Type B pancreatic cell (in vitro differentiated cells): ENCODE measurements around the gene HPSE2. TPM values are rescaled to one million over a fixed set of nuclear protein-coding genes. Genes with fewer than 3 reads are reported as not detected.
A peak's percentile ranks its signal among the peaks of the same experiment; 100 is the strongest.

Experiments used
- DNase-seq: peaks from one replicate; pipeline ENCODE4 v3.0.0; 2021; ENCODE audit warnings: mixed read lengths; ENCODE audit not compliant: unreplicated experiment; ENCODE audit errors: extremely low spot score
- H3K27ac Mint-ChIP-seq: 2 replicates; pipeline ENCODE4 v1.8.0; 2021; ENCODE audit warnings: mild to moderate bottlenecking, mixed read lengths
- H3K27me3 Mint-ChIP-seq: 2 replicates; pipeline ENCODE4 v1.8.0; 2021; ENCODE audit warnings: mixed read lengths
- H3K36me3 Mint-ChIP-seq: 2 replicates; pipeline ENCODE4 v1.8.0; 2021; ENCODE audit warnings: mixed read lengths
- H3K4me1 Mint-ChIP-seq: one replicate; pipeline ENCODE4 v1.8.0; 2021; ENCODE audit warnings: mixed read lengths; ENCODE audit not compliant: unreplicated experiment
- H3K4me3 Mint-ChIP-seq: 2 replicates; pipeline ENCODE4 v1.8.0; 2021; ENCODE audit warnings: mild to moderate bottlenecking, mixed read lengths
- H3K9me3 Mint-ChIP-seq: 2 replicates; pipeline ENCODE4 v1.8.0; 2021; ENCODE audit warnings: mixed read lengths
- CTCF ChIP-seq: fragments of 200-600 bp; sonication (generic); conservative IDR thresholded peaks from 2 replicates; pipeline ENCODE4 v1.5.0; 2021; ENCODE audit warnings: antibody characterized with exemption, mild to moderate bottlenecking
- total RNA-seq: library from RNA; stranded (reverse); gene quantifications from 2 replicates; pipeline ENCODE4 v1.2.1, GENCODE V29; 2021; ENCODE audit warnings: low replicate concordance

HPSE2 gene
- total RNA-seq, 1 donor from 2014 or later: 19.8 TPM

- H3K36me3 Mint-ChIP-seq: no peaks in the 10 kb centered on the region
- no peak for TF ChIP-seq CTCF
- peak overlapping the region; percentile 95 for H3K4me3 Mint-ChIP-seq
- H3K4me1 Mint-ChIP-seq: peaks cover 31% of the 10 kb centered on the region
- peaks cover 25% of the 10 kb centered on the region for H3K27me3 Mint-ChIP-seq
- H3K27ac Mint-ChIP-seq: peak overlapping the region; percentile 80
- DNase-seq: no peak
- H3K9me3 Mint-ChIP-seq: no peaks in the 10 kb centered on the region
Measured at GRCh38 chr10:98466861-98467505, 768.7 kb downstream of the HPSE2 start.

- Mint-ChIP-seq H3K27me3 (peaks cover 24% of the 10 kb centered on the region), H3K4me1 (peaks cover 32% of the 10 kb centered on the region), H3K4me3 (no peak overlapping the region), H3K27ac (no peak overlapping the region), H3K9me3 (no peaks in the 10 kb centered on the region), H3K36me3 (no peaks in the 10 kb centered on the region)
- TF ChIP-seq CTCF: no peak
- DNase-seq: no peak
Measured at GRCh38 chr10:98465866-98466265, 769.8 kb downstream of the HPSE2 start.

- DNase-seq: no peak
- no peak overlapping the region for H3K27ac Mint-ChIP-seq
- TF ChIP-seq CTCF: no peak
- H3K4me1 Mint-ChIP-seq: peaks cover 32% of the 10 kb centered on the region
- H3K36me3 Mint-ChIP-seq: no peaks in the 10 kb centered on the region
- H3K27me3 Mint-ChIP-seq: peaks cover 16% of the 10 kb centered on the region
- no peak overlapping the region for H3K4me3 Mint-ChIP-seq
- no peaks in the 10 kb centered on the region for H3K9me3 Mint-ChIP-seq
Measured at GRCh38 chr10:98463976-98464754, 771.5 kb downstream of the HPSE2 start.

- TF ChIP-seq CTCF: no peak
- H3K4me3 Mint-ChIP-seq: no peak overlapping the region
Measured at GRCh38 chr10:98463016-98463415, 772.6 kb downstream of the HPSE2 start.

GRCh38 chr10:98461500-98461842 is 774.2 kb downstream of the HPSE2 start:
- Mint-ChIP-seq H3K4me1 (peaks cover 28% of the 10 kb centered on the region), H3K9me3 (no peaks in the 10 kb centered on the region), H3K27me3 (peaks cover 11% of the 10 kb centered on the region), H3K4me3 (no peak overlapping the region), H3K27ac (peak overlapping the region; percentile 91), H3K36me3 (no peaks in the 10 kb centered on the region)
- TF ChIP-seq CTCF: no peak
- DNase-seq: no peak

More at GRCh38 chr10:98463016-98463415, 772.6 kb downstream of the HPSE2 start:
- H3K9me3 Mint-ChIP-seq: no peaks in the 10 kb centered on the region
- H3K4me1 Mint-ChIP-seq: peaks cover 28% of the 10 kb centered on the region
- no peaks in the 10 kb centered on the region for H3K36me3 Mint-ChIP-seq
- peak overlapping the region; percentile 44 for H3K27ac Mint-ChIP-seq
- peaks cover 12% of the 10 kb centered on the region for H3K27me3 Mint-ChIP-seq
- DNase-seq: no peak
